Activated naive CD4-positive, alpha-beta T cell treated with anti-CD3 and anti-CD28 coated beads, Interleukin-2, amount 50 U/mL, for 72 hours (primary cell): ENCODE measurements around the gene RPS23. TPM values are rescaled to one million over a fixed set of nuclear protein-coding genes. Genes with fewer than 3 reads are reported as not detected.
A peak's percentile ranks its signal among the peaks of the same experiment; 100 is the strongest.

Experiments used
- ATAC-seq, 2 donors: fragments of 150-1000 bp; cut with Tn5 transposase; 2 replicates each; pipeline ENCODE4 v1.10.0; 2021; ENCODE audit warnings: mild to moderate bottlenecking in 2 of 2, moderate library complexity in 2 of 2
- DNase-seq, 2 donors: peaks; one replicate each; pipeline ENCODE4 v3.0.0; 2021 to 2022; ENCODE audit warnings: low spot score in 2 of 2
- H3K27ac Mint-ChIP-seq, 2 donors: one replicate each; pipeline ENCODE4 v1.8.0; 2022; ENCODE audit warnings: mild to moderate bottlenecking in 2 of 2, mixed read lengths in 2 of 2
- H3K36me3 Mint-ChIP-seq, 2 donors: one replicate each; pipeline ENCODE4 v1.8.0; 2022; ENCODE audit warnings: mixed read lengths in 2 of 2
- H3K9me3 Mint-ChIP-seq, 2 donors: one replicate each; pipeline ENCODE4 v1.8.0; 2022; ENCODE audit warnings: mixed read lengths in 2 of 2
- total RNA-seq, 2 donors: library from RNA; stranded (reverse); gene quantifications; one replicate each; pipeline ENCODE4 v1.2.3, GENCODE V29; 2022

RPS23 gene
- total RNA-seq, result 1,000 to 10,000 TPM; 2,960 to 3,243 TPM

DNA sequence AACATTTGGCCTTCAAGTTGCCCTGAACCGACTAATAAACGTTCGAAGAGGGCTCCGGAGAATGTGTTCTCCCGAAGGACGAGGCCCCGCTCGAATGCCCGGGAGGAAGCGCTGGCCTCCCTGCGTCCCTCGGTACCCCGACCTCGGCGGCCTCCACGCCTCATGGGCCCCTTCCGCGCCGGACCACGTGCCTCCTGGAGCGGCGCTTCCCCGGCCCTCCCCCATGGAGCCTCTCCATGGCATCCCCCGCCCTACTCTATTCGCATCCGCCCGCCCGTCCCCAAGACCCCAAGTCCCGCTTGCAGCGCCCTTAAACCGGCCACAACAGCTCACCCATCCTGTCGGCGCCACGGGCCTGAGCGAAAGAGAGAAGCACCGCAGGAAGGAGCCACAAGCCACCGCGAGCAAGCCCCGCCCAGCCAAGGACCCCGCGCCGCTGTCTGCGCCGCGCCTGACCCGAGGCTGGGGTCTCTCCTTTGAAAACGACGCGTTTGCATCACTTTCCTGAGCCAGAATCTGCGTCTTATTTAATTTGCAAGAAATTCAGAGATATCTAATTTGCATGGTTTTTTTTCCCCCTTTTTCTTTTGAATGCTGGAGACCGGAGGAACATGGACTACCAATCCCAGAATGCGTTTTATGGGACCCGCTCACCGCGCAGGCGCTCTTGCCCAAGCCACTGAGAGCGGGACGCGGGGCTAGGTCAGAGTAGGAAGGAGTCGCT is at the start of gene RPS23:
RPS23 (minus strand) TSS at position 368 of the 724 bp plus-strand sequence; CDS start at position 337, 31 bp downstream.
- Mint-ChIP-seq H3K9me3 (no peaks in the 10 kb centered on the region), H3K36me3 (peaks cover 50% of the 10 kb centered on the region in 2 donors), H3K27ac (peak within 1 kb of the TSS; percentile 96 to 98)
- peak; percentile 94 to 95 for ATAC-seq
- DNase-seq, result peak; percentile 87

DNA sequence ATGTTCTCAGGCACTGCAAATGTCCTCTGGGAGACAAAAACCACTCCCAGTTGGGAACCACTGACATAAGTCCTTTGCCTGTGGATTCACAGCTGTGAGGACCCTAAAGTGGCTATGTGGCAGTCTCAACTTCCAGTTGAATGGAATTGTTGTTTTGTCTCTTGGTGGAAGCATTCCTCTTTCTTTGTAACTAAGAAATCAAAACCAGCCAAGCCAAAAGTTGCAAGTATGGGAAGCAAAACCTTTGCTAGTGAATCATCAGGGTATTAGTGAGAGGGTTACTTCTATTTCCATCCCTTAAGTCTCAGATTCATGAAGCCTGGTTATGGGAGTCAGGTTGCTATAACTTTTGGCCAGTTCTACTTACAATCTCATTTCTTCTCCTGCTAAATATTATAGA is 49.8 kb upstream of the RPS23 start:
- Mint-ChIP-seq H3K9me3 (peaks cover 0 to 4% of the 10 kb centered on the region in 2 donors), H3K36me3 (no peaks in the 10 kb centered on the region), H3K27ac (no peak overlapping the region)
- DNase-seq (no peak), ATAC-seq (no peak)

DNA sequence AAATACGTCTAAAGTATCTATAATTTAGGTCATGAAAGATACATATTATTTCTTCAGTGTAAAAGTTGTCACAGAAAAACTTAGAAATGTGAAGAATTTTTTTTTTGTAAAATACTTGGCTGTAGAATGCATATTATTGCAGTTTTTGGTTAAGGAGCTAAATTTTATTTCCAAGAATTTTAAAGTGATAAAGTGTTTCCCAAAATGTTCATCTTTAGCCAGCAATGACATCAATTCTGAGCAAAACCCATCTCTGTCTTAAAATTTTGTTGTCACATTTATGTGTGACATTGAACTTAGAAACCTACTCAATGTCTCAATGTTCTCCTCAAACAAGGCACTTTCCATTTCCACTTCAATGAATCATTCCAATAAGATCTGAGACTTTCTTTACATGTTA is 47.8 kb upstream of the RPS23 start:
- H3K9me3 Mint-ChIP-seq, result peaks cover 0 to 4% of the 10 kb centered on the region in 2 donors
- DNase-seq, result no peak
- ATAC-seq, result no peak
- no peak overlapping the region for H3K27ac Mint-ChIP-seq
- H3K36me3 Mint-ChIP-seq, result peaks cover 0 to 6% of the 10 kb centered on the region in 2 donors

DNA sequence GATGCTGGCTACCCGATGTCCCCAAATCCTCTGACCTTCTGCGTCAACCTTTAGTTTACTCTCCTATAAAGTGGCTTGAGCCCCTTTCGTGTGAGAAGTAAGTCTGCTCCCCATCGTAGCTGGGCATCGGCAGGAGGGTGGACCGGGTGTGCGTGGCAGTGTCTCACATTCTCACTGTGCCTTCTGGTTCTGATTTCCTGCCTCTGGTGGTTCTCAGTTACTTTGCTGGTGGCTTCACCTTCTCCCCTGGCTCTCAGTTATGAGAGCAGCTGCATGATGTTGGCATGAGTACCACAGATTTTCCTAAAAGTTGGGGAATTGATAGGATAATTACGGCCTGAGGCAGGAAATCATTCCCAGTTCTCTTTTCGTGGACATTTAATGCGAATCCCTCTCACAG is 47.0 kb upstream of the RPS23 start:
- no peak overlapping the region for H3K27ac Mint-ChIP-seq
- peaks cover 0 to 6% of the 10 kb centered on the region in 2 donors for H3K36me3 Mint-ChIP-seq
- no peak for DNase-seq
- ATAC-seq, result no peak
- peaks cover 0 to 4% of the 10 kb centered on the region in 2 donors for H3K9me3 Mint-ChIP-seq

DNA sequence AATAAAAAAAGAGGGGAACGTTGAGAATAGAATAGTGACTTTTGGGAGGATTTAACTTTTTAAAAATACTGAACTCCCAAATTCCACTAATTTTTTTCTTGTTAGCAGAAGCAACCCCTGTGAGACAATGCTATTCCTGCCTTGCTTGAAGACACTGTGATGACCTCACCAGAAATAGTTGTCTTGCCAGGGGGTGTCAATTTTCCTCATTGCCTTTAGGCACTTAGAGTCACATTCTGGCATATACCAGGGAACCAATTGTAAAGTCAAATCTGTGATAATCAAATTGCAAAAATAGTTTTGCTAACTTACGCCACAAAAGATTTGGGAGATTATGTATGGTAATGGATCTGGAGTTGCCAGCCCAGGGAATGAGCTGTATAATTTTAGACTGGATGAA is 42.8 kb upstream of the RPS23 start:
- Mint-ChIP-seq H3K36me3 (peaks cover 0 to 6% of the 10 kb centered on the region in 2 donors), H3K9me3 (no peaks in the 10 kb centered on the region), H3K27ac (no peak overlapping the region)
- ATAC-seq (no peak), DNase-seq (no peak)

DNA sequence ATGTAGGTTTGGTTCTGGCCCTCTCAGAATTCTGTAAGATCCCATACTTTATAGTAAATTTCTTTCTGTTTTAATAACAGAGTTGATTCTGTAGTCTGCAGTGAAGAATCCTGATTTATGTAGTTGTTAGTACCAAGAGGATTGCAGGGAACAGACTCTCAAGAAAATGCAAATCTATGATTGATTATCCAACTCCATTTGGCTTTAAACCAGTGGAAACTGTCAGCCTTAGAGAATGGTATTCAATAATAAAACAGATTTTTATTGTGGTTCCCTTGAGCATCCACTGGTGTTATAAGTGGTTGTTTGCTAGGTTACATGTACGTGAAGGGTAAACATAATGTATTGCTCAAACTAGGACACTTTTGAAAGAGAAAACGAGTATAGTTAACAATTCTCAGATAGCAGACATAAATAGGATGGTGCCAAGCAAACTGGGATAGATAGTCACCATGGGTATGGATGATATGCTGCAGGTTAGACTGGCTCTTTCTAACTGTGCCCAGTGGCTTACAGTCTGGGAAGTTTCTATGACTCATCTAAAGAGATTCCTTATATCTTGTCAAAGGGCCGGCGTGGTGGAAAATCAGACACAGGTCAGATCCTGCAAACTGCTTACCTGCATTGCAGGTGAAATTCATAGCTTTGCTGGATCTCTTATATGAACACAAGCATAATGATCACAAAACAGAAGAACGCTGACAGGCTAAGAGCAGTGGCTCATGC is 41.7 kb upstream of the RPS23 start:
- ATAC-seq (no peak), DNase-seq (no peak)
- Mint-ChIP-seq H3K9me3 (no peaks in the 10 kb centered on the region), H3K27ac (no peak overlapping the region), H3K36me3 (peaks cover 0 to 6% of the 10 kb centered on the region in 2 donors)

DNA sequence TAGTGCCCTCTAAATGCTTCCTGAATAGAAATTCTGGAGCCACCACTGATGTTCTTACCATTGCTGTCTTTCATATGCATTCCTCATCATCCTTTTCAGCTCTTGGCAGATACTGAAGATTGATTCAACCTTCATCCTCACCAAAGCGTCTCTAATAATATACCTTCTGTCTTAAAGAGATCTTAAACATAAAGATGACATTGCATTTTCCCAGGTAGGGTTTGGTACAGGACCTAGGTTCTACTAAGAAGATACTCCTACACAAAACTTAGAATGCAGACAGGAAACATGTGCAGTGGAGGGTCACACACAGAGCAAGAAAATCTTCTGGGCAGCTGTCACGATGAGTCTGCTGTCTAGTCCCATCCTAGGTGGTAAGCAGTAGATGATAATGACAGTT is 41.0 kb upstream of the RPS23 start:
- Mint-ChIP-seq H3K27ac (no peak overlapping the region), H3K36me3 (peaks cover 0 to 6% of the 10 kb centered on the region in 2 donors), H3K9me3 (no peaks in the 10 kb centered on the region)
- DNase-seq, result no peak
- no peak for ATAC-seq

DNA sequence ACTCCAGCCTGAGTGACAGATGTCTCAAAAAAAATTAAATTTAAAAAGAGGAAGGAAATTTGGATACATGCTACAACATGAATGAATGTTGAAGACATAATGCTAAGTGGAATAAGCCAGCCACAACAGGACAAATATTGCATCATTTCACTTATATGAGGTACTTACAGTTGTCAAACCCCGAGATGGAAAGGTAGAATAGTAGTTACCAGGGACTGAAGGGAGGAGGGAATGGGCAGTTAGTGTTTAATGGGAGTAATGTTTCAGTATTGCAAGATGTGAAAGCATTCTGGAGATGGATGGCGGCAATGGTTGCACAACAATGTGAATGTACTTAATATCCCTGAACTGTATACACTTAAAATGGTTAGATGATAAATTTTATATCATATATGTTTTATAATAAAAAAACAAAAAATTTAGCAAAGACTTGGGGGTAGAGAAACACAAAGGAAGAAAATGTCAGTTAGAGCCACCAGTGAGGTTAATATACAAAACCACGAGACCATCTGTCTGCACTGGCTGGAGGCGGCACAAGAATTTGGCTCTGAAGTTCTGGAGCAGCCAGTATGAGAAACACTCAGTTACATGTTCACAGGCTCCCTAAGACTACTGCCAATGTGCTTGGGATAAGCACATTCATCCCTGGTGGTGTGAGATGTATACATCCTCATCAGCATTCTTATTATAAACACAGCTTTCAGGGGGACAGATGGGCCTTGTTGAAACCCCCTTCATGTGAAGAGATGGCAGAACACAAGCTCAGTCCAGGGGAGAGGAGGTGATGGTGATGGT is 37.0 kb upstream of the RPS23 start:
- ATAC-seq, result no peak
- no peaks in the 10 kb centered on the region for H3K9me3 Mint-ChIP-seq
- no peak for DNase-seq

DNA sequence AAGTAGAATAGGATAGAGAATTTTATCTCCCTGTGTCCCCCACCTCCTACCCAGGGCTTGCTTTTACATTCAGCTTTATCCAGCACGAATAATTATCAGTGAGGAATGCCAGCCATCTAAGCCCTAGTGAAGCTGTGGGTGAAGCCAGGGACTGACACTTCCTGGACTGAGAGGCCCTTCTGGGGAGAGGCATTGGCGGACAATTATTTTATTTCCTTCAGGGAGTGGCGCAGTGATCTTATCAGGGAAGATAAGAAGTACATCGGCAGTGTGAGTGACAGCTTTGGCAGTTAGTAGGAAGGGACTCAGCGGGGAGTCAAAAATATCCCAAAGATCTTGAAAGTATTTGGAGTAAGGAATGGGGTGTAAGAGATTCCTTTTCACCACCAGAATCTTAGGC is 34.9 kb upstream of the RPS23 start:
- peaks cover 6 to 8% of the 10 kb centered on the region in 2 donors for H3K36me3 Mint-ChIP-seq
- DNase-seq, result no peak
- H3K27ac Mint-ChIP-seq, result no peak overlapping the region
- peaks cover 4% of the 10 kb centered on the region in 2 donors for H3K9me3 Mint-ChIP-seq
- ATAC-seq, result no peak

More for the DNA sequence above, 37.0 kb upstream of the RPS23 start:
- no peaks in the 10 kb centered on the region for H3K36me3 Mint-ChIP-seq
- H3K27ac Mint-ChIP-seq, result no peak overlapping the region

DNA sequence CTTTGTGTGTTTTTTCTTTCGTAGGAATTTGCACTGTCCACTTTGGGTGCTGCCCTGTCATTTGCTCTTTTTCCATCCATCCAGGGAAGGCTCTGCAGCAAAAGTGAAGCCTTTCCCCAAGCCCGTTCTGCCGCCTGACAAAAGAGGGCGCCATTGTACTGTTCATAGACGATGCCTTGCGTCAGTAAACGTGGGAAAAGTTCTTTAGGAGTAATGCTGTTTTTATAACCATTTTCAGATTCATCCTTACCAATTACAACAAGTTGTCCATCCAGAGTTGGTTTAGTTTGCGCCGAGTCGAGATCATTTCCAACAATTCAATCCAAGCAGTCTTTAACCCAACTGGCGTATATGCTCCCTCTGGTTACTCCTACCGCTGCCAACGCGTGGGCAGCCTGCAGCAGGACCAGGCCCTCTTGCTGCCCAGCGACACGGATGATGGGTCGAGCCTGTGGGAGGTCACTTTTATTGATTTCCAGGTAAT is 34.3 kb upstream of the RPS23 start:
- DNase-seq (peak in 1 of 2 donors; percentile 60), ATAC-seq (peak in 1 of 2 donors; percentile 59)
- peaks cover 7 to 9% of the 10 kb centered on the region in 2 donors for H3K36me3 Mint-ChIP-seq
- H3K9me3 Mint-ChIP-seq, result peaks cover 4% of the 10 kb centered on the region in 2 donors
- H3K27ac Mint-ChIP-seq, result no peak overlapping the region

DNA sequence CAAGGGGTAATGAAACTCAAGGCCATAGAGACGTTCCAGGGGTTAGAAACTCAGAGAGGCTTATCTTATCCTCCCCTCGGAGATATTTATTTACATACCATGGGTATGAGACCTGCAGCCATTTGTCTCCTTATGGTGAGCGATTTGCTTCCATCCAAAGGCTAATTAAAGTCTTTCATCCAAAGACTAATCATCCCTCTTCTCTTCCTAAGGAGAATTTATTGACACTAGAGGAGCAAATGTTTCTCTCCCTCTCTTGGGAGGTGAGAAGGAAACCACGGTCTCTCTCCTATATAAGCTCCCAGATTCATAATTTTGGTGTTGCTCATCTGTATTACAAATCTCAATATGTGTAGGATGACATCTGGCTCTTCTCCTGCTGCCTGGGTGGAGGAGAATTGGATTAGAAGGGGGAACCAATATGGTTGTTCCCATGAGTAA is 31.0 kb upstream of the RPS23 start:
- DNase-seq, result no peak
- Mint-ChIP-seq H3K9me3 (peaks cover 4% of the 10 kb centered on the region in 2 donors), H3K36me3 (peaks cover 9 to 11% of the 10 kb centered on the region in 2 donors), H3K27ac (no peak overlapping the region)
- no peak for ATAC-seq

DNA sequence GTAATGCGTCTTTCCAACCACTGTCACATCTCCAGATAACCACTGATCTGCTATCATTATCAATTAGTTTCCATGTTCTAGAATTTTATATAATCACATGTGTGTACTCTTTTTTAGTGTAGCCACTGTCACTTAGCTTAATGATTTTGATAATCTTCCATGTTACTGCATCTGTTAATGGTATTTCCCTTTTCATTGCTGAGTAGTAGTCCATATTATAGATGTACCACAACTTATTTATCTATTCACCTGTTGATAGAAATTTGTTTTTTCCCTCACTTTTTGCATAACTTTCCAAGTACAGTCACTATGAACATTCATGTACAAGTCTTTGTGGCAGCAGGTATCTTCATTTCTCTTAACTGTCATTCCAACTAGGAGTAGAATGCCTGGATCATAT is 30.3 kb upstream of the RPS23 start:
- H3K36me3 Mint-ChIP-seq, result peaks cover 9 to 11% of the 10 kb centered on the region in 2 donors
- peaks cover 4% of the 10 kb centered on the region in 2 donors for H3K9me3 Mint-ChIP-seq
- DNase-seq (no peak), ATAC-seq (no peak)
- no peak overlapping the region for H3K27ac Mint-ChIP-seq

DNA sequence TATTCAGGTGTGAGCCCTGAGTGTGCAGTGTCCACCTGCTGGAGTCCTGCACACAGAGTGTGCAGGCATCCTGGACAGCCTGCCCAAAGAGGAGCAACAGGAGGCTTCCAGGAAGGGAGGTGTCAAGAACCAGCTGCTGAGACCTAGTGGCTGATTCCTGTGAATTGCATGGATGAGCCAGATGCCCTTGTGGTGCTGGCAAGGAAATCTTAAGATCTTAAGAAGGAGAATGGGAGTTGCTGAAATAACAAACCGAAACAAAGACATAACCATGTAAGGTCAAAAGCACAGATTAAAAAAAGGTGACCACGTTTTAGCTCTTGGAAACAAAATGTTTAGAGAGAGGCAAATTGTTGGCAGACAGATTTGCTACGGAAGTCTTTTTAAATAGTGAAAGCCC is 29.3 kb upstream of the RPS23 start:
- Mint-ChIP-seq H3K36me3 (peaks cover 9 to 11% of the 10 kb centered on the region in 2 donors), H3K9me3 (peaks cover 4% of the 10 kb centered on the region in 2 donors), H3K27ac (peak overlapping the region in 1 of 2 donors; percentile 3)
- ATAC-seq, result no peak
- DNase-seq, result no peak

DNA sequence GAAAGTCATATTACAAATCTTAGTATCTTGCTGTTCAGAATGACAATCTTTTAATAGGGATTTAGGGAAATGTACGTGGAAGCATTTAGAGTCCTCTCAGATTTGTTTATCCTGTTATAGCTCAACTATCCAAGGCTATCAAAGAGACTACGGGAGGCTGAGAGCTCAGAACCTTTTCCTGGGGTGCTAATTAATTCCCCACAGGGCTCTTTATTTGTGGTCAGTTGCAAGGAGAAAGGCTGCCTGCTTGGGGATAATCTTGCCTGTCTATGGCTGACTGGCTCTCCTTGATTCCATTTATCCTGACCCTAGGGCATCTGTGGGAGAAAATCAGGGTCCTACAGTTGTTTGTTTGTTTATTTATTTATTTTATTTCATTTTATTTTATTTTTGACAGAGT is 28.0 kb upstream of the RPS23 start:
- Mint-ChIP-seq H3K27ac (no peak overlapping the region), H3K9me3 (peaks cover 4% of the 10 kb centered on the region in 2 donors), H3K36me3 (peaks cover 9 to 11% of the 10 kb centered on the region in 2 donors)
- no peak for ATAC-seq
- no peak for DNase-seq

DNA sequence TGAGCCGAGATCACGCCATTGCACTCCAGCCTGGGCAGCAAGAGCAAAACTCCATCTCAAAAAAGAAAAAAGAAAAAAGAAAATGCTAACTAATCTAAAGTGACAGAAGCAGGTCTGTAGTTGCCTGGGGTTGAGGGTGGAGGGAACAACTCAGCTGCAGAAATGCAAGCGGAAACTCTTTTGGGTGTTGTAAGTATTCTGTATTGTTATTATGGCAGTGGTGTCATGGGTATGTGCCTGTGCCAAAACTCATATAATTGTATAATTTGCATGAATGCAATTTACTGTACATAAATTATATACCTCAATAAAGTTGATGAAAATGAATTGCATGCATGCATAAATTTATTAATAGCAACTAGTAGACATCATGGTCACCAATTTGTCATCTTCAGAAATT is 23.0 kb upstream of the RPS23 start:
- Mint-ChIP-seq H3K36me3 (peaks cover 0 to 6% of the 10 kb centered on the region in 2 donors), H3K9me3 (peaks cover 0 to 5% of the 10 kb centered on the region in 2 donors), H3K27ac (no peak overlapping the region)
- DNase-seq, result no peak
- ATAC-seq, result no peak

DNA sequence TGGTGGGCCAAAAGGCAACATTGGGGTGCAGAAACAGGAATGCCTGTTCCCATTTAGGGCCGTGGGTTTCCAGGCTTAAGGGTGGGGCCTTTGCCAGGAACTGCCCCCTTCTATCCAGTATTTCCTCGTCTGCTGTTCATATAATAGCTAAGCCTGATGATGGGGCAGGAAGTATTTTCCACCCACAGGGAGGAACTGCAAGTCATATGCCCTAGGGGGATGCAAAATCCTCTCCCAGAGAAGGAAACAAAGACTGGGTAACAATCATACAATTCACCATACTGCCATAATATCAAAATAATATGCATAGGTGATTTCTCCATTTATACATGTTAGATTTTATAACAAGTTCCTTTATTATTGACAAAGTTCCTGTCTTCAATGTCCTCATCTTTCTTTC is 20.5 kb upstream of the RPS23 start:
- Mint-ChIP-seq H3K36me3 (peaks cover 0 to 6% of the 10 kb centered on the region in 2 donors), H3K9me3 (peaks cover 0 to 5% of the 10 kb centered on the region in 2 donors), H3K27ac (no peak overlapping the region)
- ATAC-seq (no peak), DNase-seq (no peak)

DNA sequence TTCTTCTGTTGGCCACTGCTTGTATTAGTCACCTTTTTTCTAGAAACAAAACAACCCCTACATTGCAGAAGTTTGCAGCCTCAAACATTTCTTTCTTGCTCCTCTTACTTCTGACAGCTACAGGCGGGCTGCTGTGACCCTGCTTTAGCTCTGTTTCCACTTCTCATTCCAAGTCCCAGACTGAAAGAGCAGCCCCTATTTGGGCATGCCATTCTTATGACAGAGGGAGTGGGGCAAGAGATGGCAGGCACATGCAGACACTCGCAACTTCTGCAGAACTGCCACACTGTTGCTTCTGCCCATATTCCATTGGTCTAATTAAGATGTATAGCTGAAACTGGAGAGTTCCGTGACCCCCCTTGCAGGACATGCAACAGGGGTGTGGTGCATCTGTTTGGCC is 19.6 kb upstream of the RPS23 start:
- Mint-ChIP-seq H3K36me3 (peaks cover 0 to 6% of the 10 kb centered on the region in 2 donors), H3K9me3 (peaks cover 0 to 5% of the 10 kb centered on the region in 2 donors), H3K27ac (peak overlapping the region in 1 of 2 donors; percentile 55)
- ATAC-seq, result no peak
- DNase-seq, result no peak
